ENCODE measurements around the gene KIF1B. TPM values are rescaled to one million over a fixed set of nuclear protein-coding genes. Genes with fewer than 3 reads are reported as not detected.

KIF1B gene
- total RNA-seq, 2 experiments from 2014 or later = 7.9 to 9.7 TPM

DNA sequence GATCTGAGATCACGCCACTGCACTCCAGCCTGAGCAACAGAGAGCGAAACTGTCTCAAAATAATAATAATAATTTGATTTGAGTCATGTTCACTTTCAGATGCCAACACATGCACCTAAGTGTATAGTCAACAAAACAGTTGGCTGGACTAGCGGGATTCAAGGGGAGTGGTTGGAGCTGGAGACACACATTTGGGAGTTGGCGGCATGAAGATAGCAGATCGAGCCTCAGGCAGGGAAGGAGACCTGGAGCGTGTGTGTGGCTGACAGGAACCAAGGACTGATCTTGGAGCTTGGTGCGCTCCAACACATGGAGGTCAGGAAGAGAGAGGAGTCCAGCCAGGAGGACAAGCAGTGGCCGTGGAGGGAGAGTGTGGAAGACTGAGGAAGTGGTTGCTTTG lies 173.8 kb downstream of the KIF1B start:
- ChIA-PET POLR2A (no interaction called here), CTCF (no interaction called here)

DNA sequence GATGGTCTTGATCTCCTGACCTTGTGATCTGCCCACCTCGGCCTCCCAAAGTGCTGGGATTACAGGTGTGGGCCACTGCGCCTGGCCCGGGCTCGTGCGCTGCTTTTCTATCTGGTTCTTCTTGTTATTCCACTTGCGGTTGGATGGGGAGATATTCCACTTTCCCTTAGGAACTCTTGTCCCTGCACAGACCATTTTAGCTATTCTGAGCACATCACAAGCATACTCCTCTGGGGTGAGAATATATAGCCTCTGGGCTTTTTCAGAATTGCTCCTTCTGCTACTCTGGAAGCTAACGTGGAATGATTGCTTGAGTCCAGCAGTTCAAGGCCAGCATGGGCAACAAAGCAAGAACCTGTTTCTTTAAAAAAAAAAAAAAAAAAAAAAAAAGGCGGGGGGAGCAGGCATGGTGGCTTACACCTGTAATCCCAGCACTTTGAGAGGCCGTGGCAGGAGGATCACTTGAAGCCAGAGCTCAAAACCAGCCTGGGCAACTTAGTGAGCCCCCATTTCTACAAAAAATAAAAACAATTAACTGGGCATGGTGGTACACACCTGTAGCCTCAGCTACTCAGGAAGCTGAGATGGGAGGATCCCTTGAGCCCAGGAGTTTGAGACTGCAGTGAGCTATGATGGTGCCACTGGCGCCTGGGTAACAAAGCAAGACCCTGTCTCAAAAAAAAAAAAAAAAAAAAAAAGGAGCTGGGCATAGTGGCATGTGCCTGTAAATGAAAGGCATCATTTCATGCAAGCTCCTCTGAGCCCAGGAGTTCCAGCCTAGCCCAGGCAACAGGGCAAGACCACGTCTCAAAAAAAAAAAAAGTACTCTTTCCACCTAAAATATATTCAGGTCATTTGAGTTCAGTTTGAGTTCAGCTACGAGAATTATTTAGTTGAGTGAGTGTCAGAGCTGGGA lies 176.6 kb downstream of the KIF1B start:
- no peaks in the 10 kb centered on the region for H3K9me3 ChIP-seq (ENCODE audit: control insufficient read depth in 1 of 2, insufficient read depth in 1 of 2, low read length in 2 of 2)
- Mint-ChIP-seq H3K27ac (no peak overlapping the region), H3K27me3 (no peaks in the 10 kb centered on the region), H3K36me3 (ENCODE audit: low read depth) (no peaks in the 10 kb centered on the region), H3K4me3 (no peak overlapping the region), H3K4me1 (ENCODE audit: low read depth) (peaks cover 12% of the 10 kb centered on the region), H3K9me3 (no peaks in the 10 kb centered on the region)
- H3K4me3 ChIP-seq (ENCODE audit: low read length) = no peak overlapping the region
- DNase-seq (no peak), ATAC-seq (ENCODE audit: poor library complexity) (no peak)
- H3K4me1 ChIP-seq (ENCODE audit: insufficient read depth, low read length) = no peaks in the 10 kb centered on the region
- POLR2A ChIA-PET = interaction anchor here (1.6 kb wide), 1 partner anchor 11 kb away, joined by 6 read pairs; no protein-coding TSS in a partner anchor
- no peaks in the 10 kb centered on the region for H3K36me3 ChIP-seq (ENCODE audit: insufficient read depth, low read length)
- intact Hi-C loops (cut with DNase I, micrococcal nuclease) = no loop called here
- CTCF ChIA-PET = interaction anchor here (0.7 to 1.4 kb wide), 3 partner anchors 10 to 227 kb away, joined by 3 to 5 read pairs (median 4); no protein-coding TSS in a partner anchor
- H3K27ac ChIP-seq (ENCODE audit: low read depth in 1 of 2, low read length in 2 of 2) = no peak overlapping the region
- H3K27me3 ChIP-seq (ENCODE audit: control insufficient read depth in 1 of 2, insufficient read depth in 2 of 2, low read length in 2 of 2) = no peaks in the 10 kb centered on the region
- TF ChIP-seq, protein P1, sequence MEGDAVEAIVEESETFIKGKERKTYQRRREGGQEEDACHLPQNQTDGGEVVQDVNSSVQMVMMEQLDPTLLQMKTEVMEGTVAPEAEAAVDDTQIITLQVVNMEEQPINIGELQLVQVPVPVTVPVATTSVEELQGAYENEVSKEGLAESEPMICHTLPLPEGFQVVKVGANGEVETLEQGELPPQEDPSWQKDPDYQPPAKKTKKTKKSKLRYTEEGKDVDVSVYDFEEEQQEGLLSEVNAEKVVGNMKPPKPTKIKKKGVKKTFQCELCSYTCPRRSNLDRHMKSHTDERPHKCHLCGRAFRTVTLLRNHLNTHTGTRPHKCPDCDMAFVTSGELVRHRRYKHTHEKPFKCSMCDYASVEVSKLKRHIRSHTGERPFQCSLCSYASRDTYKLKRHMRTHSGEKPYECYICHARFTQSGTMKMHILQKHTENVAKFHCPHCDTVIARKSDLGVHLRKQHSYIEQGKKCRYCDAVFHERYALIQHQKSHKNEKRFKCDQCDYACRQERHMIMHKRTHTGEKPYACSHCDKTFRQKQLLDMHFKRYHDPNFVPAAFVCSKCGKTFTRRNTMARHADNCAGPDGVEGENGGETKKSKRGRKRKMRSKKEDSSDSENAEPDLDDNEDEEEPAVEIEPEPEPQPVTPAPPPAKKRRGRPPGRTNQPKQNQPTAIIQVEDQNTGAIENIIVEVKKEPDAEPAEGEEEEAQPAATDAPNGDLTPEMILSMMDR (IDR thresholded peaks at IDR 0.05) = no peak

More for the DNA sequence above, 173.8 kb downstream of the KIF1B start:
- Mint-ChIP-seq H3K9me3 (no peaks in the 10 kb centered on the region), H3K4me3 (no peak overlapping the region), H3K27ac (no peak overlapping the region), H3K4me1 (ENCODE audit: low read depth) (peaks cover 12% of the 10 kb centered on the region), H3K36me3 (ENCODE audit: low read depth) (no peaks in the 10 kb centered on the region), H3K27me3 (no peaks in the 10 kb centered on the region)
- TF ChIP-seq, protein P1 (IDR thresholded peaks at IDR 0.05) = no peak
- Histone ChIP-seq H3K4me3 (ENCODE audit: low read length) (no peak overlapping the region), H3K9me3 (ENCODE audit: control insufficient read depth in 1 of 2, insufficient read depth in 1 of 2, low read length in 2 of 2) (no peaks in the 10 kb centered on the region), H3K4me1 (ENCODE audit: insufficient read depth, low read length) (no peaks in the 10 kb centered on the region), H3K27me3 (ENCODE audit: control insufficient read depth in 1 of 2, insufficient read depth in 2 of 2, low read length in 2 of 2) (no peaks in the 10 kb centered on the region), H3K27ac (ENCODE audit: low read depth in 1 of 2, low read length in 2 of 2) (no peak overlapping the region), H3K36me3 (ENCODE audit: insufficient read depth, low read length) (no peaks in the 10 kb centered on the region)
- intact Hi-C loops (cut with DNase I, micrococcal nuclease) = no loop called here
- ATAC-seq (ENCODE audit: poor library complexity) (no peak), DNase-seq (no peak)

DNA sequence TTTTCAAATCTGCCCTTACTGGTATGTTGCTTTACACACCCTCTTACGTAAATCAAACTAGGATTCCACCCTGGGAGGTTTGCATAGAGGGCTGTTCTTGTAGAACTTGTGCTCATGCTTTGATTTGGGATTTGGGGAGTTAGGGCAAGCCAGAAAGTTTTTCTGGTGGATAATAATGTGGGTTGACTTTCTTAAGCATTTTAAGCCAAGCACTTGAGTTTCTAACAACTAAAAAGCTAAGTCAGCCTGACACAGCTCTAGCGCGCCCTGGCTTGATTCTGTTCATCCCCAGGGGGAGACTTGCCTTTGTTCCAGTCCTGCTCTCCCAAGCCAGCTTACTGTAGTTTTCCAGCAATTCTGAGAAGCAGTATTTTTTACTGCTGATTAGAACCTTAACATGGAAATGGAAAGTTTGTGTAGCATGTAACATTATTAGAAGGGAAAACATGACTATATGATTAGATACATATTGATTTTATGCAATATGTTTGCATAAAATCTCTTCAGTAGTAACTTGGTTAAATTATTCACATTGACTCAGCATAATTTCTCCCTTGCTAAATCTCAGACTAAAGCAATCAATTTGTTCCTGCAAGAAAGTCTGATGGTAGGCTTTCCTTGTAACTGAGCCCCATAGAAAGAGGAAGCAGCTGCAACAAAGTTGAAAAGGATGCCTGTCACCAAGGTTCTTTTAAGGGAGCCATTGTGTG lies 177.5 kb downstream of the KIF1B start:
- POLR2A ChIA-PET = interaction anchor here (0.8 to 1.6 kb wide), 2 partner anchors 11 to 798 kb away, joined by 3 to 6 read pairs; no protein-coding TSS in a partner anchor
- CTCF ChIA-PET = interaction anchor here (0.7 kb wide), 1 partner anchor 228 kb away, joined by 3 read pairs; no protein-coding TSS in a partner anchor
- peak; percentile 37 for ATAC-seq (ENCODE audit: poor library complexity)

More for the DNA sequence above, 177.5 kb downstream of the KIF1B start:
- Mint-ChIP-seq H3K4me3 (no peak overlapping the region), H3K27ac (no peak overlapping the region), H3K27me3 (no peaks in the 10 kb centered on the region), H3K36me3 (ENCODE audit: low read depth) (no peaks in the 10 kb centered on the region), H3K9me3 (no peaks in the 10 kb centered on the region), H3K4me1 (ENCODE audit: low read depth) (peaks cover 12% of the 10 kb centered on the region)
- peak in 3 of 14 experiments; percentile 35 to 39 (median 38) for DNase-seq
- no peaks in the 10 kb centered on the region for H3K4me1 ChIP-seq (ENCODE audit: insufficient read depth, low read length)
- H3K36me3 ChIP-seq (ENCODE audit: insufficient read depth, low read length) = no peaks in the 10 kb centered on the region
- TF ChIP-seq, protein P1 (IDR thresholded peaks at IDR 0.05) = no peak
- H3K27ac ChIP-seq (ENCODE audit: low read depth in 1 of 2, low read length in 2 of 2) = no peak overlapping the region
- H3K4me3 ChIP-seq (ENCODE audit: low read length) = no peak overlapping the region
- no peaks in the 10 kb centered on the region for H3K27me3 ChIP-seq (ENCODE audit: control insufficient read depth in 1 of 2, insufficient read depth in 2 of 2, low read length in 2 of 2)
- intact Hi-C loops (cut with DNase I, micrococcal nuclease) = no loop called here
- no peaks in the 10 kb centered on the region for H3K9me3 ChIP-seq (ENCODE audit: control insufficient read depth in 1 of 2, insufficient read depth in 1 of 2, low read length in 2 of 2)
